Psoas muscle (tissue), 8 donors: Measurements from ENCODE around the gene C21orf58. TPM values are rescaled to one million over a fixed set of nuclear protein-coding genes. Genes with fewer than 3 reads are reported as not detected.
A peak's percentile ranks its signal among the peaks of the same experiment; 100 is the strongest.

Experiments
- ATAC-seq, 4 donors: fragments of 200-7000 bp; cut with Tn5 transposase; one replicate each; pipeline ENCODE4 v1.9.1; 2020; ENCODE audit warnings: moderate library complexity in 3 of 4, mild to moderate bottlenecking in 2 of 4
- DNase-seq, 2 donors: peaks; one replicate each; pipeline ENCODE4 v3.0.0-alpha.2; 2020
- H3K27ac ChIP-seq: fragments of 200-600 bp; one replicate; pipeline ENCODE4 v1.8.0; 2022
- H3K27me3 ChIP-seq, 3 donors: fragments of 200-600 bp in 1 of 3; one replicate each; pipeline versions ENCODE4 v1.6.1 to v1.8.0; 2013 to 2022; ENCODE audit warnings: low read length in 2 of 3, mild to moderate bottlenecking in 2 of 3, moderate library complexity in 1 of 3; ENCODE audit not compliant: insufficient read depth in 3 of 3
- H3K36me3 ChIP-seq, 2 donors: fragments of 200-600 bp in 1 of 2; one replicate each; pipeline versions ENCODE4 v1.6.1 to v1.8.0; 2013 to 2022; ENCODE audit warnings: low read depth in 1 of 2, mild to moderate bottlenecking in 1 of 2, moderate library complexity in 1 of 2; ENCODE audit not compliant: insufficient read depth in 1 of 2
- H3K4me1 ChIP-seq: fragments of 200-600 bp; one replicate; pipeline ENCODE4 v1.8.0; 2022
- H3K4me3 ChIP-seq: fragments of 200-600 bp; one replicate; pipeline ENCODE4 v1.8.0; 2022; ENCODE audit warnings: mild to moderate bottlenecking
- H3K9me3 ChIP-seq: fragments of 200-600 bp; one replicate; pipeline ENCODE4 v1.8.0; 2022
- WGBS, 3 donors: extraction: QIAGEN DNeasy Blood & Tissue Kit; methylation state at CpG; one replicate each; pipeline versions ENCODE4 v1.1.6 to v1.1.7; 2013; 5-methylcytosine and 5-hydroxymethylcytosine counted together
- intact Hi-C, 2 donors: fragments of 100-400 bp; cut with DNase I; formaldehyde crosslinking; loops; one replicate each; pipeline versions ENCODE4 v1.11.0 to v1.14.2; 2022
- polyA plus RNA-seq, 3 donors: library from polyadenylated mRNA; stranded (reverse); fragments of 200-250 nt; gene quantifications; one replicate each; pipeline ENCODE4 v1.2.3, GENCODE V29; 2013
- total RNA-seq, 4 donors: library from RNA; stranded (reverse); fragmentation: NEBNext Ultra II Directional in 2 of 4; extraction: Animal tissue kit (Norgen Biotek cat#: 25700) in 2 of 4; gene quantifications; one replicate each; pipeline versions ENCODE4 v1.2.1 to v1.2.4, GENCODE V29; 2021 to 2023
- TF ChIP-seq, protein P1 (sequence below): fragments of 200-600 bp; IDR thresholded peaks from one replicate; pipeline ENCODE4 v1.8.0; 2022; ENCODE audit warnings: antibody characterized with exemption
- donor health status: healthy with polysubstance abuse.
- donor health status: DM: no; HTN: no; CAD: no; lungs with moderate emphysema.
- donor health status: Bipolar disorder and iron deficiency.
- donor health status: healthy.
- donor health status: DM: yes; HTN: yes; CAD: no.
- donor health status: DM: no; HTN: no; CAD: no.
- donor health status: DM: no; HTN: no; CAD: no.
- donor health status: DM: yes; HTN: yes; CAD: no.

C21orf58 gene
- total and polyA plus RNA-seq, 7 donors: 0.38 to 3.0 (median 1.1) TPM

DNA sequence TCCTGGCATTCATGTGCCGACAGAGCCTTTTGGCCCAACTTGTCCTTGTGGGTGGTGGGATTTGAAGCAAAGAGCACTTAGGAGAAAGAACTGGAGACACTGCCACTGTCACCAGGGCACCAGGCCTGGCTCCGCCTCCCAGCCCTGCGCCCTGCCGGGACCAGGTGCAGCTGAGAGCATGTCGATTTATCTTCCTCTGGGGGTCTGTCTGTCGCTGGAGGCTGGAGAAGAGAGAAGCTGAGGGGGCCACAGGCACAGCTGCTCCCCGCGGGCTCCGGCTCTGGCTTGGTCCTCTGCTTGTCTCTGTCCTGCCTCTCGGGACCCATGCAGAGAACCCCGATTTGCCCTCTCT, 28.5 kb upstream of the C21orf58 start:
- TF ChIP-seq, protein P1, sequence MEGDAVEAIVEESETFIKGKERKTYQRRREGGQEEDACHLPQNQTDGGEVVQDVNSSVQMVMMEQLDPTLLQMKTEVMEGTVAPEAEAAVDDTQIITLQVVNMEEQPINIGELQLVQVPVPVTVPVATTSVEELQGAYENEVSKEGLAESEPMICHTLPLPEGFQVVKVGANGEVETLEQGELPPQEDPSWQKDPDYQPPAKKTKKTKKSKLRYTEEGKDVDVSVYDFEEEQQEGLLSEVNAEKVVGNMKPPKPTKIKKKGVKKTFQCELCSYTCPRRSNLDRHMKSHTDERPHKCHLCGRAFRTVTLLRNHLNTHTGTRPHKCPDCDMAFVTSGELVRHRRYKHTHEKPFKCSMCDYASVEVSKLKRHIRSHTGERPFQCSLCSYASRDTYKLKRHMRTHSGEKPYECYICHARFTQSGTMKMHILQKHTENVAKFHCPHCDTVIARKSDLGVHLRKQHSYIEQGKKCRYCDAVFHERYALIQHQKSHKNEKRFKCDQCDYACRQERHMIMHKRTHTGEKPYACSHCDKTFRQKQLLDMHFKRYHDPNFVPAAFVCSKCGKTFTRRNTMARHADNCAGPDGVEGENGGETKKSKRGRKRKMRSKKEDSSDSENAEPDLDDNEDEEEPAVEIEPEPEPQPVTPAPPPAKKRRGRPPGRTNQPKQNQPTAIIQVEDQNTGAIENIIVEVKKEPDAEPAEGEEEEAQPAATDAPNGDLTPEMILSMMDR: no peak
- Histone ChIP-seq H3K4me3 (peak overlapping the region; percentile 77), H3K9me3 (no peaks in the 10 kb centered on the region), H3K27ac (peak overlapping the region; percentile 95), H3K27me3 (no peaks in the 10 kb centered on the region), H3K36me3 (peaks cover 9 to 91% of the 10 kb centered on the region in 2 donors), H3K4me1 (peaks cover 66% of the 10 kb centered on the region)
- 69 to 89% (median 73%) methylated on average over 9 to 11 of the region's 11 CpGs for WGBS, 3 donors
- intact Hi-C loops: no loop called here
- DNase-seq (peak in 1 of 2 donors; percentile 45), ATAC-seq (no peak)

DNA sequence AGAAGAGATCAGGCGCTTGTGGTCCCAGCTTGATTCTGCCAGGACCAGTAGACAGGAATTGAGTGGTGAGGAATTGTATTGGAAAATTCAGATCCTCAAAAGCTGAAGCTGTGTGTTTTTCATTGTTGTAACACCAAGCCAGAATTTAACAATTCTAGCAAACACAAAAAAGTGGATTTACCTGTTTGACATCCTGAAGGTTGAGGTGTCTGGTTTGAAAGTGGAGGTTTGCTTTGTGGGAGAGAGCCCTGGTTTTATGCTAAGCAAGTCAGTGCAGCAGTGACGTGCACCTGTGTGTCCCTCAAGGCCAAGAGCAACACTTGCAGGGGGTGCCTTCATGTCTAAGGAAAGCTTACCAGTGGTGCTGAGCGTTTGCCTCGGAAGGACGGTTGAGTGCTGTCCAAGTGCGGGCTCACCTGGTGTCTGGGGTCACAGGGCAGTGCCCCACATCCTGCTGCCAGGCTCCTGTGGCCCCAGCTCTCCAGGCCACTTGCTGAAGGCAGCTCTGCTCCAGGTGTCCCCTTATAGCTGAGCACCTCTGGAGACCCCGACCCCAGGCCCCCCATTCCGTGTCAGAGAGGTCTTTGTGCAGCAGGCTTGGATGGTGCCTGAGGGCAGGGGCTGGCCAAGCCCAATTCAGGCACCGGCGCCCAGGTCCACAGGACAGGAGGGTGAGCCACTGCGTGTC, 27.9 kb upstream of the C21orf58 start:
- Histone ChIP-seq H3K4me1 (peaks cover 61% of the 10 kb centered on the region), H3K27ac (peak overlapping the region; percentile 95), H3K27me3 (no peaks in the 10 kb centered on the region), H3K36me3 (peaks cover 9 to 91% of the 10 kb centered on the region in 2 donors), H3K9me3 (no peaks in the 10 kb centered on the region), H3K4me3 (peak overlapping the region; percentile 77)
- TF ChIP-seq, protein P1: no peak
- 62 to 68% (median 63%) methylated on average over 11 of the region's 11 CpGs for WGBS, 3 donors
- peak in 1 of 2 donors; percentile 44 for DNase-seq
- no peak for ATAC-seq
- intact Hi-C loops: no loop called here

DNA sequence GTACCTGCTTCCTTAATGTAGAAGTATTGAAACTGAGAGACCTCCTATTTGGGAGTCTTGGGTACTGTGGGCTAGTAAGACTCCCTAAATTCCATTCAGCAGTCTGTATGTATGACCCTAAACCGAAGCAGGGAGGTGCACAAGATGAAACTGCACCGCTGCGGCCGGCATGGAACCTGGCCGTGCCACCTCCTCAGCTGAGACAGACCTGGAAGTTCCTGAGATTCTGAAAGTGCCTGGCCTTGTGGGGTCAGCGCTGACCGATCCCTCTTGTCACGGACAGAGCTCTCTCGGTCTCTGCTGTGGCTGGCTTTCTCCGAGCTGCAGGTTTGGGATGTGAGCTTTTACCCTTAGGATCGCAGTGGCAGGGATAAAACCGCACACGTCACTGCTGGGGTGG, 27.3 kb upstream of the C21orf58 start:
- H3K9me3 ChIP-seq: no peaks in the 10 kb centered on the region
- TF ChIP-seq, protein P1: no peak
- 66 to 82% (median 75%) methylated on average over 13 of the region's 13 CpGs for WGBS, 3 donors
- intact Hi-C loops: no loop called here
- ATAC-seq (no peak), DNase-seq (peak in 1 of 2 donors; percentile 39)
- H3K27ac ChIP-seq: peak overlapping the region; percentile 95
- H3K27me3 ChIP-seq: no peaks in the 10 kb centered on the region
- H3K36me3 ChIP-seq: peaks cover 5 to 91% of the 10 kb centered on the region in 2 donors
- H3K4me1 ChIP-seq: peaks cover 55% of the 10 kb centered on the region
- H3K4me3 ChIP-seq: peak overlapping the region; percentile 77

DNA sequence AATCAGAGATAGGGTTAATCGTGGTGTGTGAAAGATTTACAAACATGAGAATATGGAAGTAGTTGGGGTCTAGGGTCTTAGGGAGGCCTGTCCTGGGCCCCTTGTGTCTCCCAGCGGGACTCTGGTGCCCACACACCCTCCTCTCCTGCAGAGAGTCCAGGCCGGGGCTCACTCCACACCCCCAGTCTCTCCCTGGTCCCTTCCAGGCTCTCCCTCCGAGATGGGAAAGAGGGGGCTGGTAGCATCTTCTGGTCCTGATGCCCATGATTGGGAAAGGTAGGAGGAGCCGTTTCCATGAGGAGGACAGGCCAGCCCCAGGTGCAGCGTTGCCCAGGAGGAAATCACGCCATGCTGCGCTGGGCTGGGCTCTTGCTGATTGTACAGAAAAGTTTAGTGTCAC, 26.9 kb upstream of the C21orf58 start:
- ATAC-seq (no peak), DNase-seq (peak in 1 of 2 donors; percentile 53)
- Histone ChIP-seq H3K9me3 (no peaks in the 10 kb centered on the region), H3K27ac (peak overlapping the region; percentile 95), H3K36me3 (peaks cover 5 to 91% of the 10 kb centered on the region in 2 donors), H3K4me3 (peak overlapping the region; percentile 77), H3K27me3 (no peaks in the 10 kb centered on the region), H3K4me1 (peaks cover 50% of the 10 kb centered on the region)
- TF ChIP-seq, protein P1: no peak
- WGBS, 3 donors: 72 to 83% (median 79%) methylated on average over 8 of the region's 8 CpGs
- intact Hi-C loops: no loop called here
